NB4 (cell line): ENCODE results near the gene TMEM42.

ENCODE experiments used
- CTCF ChIP-seq: IDR thresholded peaks from one replicate; pipeline ENCODE4 v1.5.1; 2012; ENCODE audit warnings: low read depth, low read length
- MYC ChIP-seq: IDR thresholded peaks from 2 replicates; pipeline ENCODE4 v1.6.1; 2011; ENCODE audit warnings: low read depth, low read length
- POLR2A ChIP-seq: IDR thresholded peaks from 2 replicates; pipeline ENCODE4 v1.6.1; 2011; ENCODE audit warnings: mild to moderate bottlenecking; ENCODE audit not compliant: insufficient read length; ENCODE audit errors: extremely low read depth
- TF ChIP-seq, protein P1 (sequence below): IDR thresholded peaks from 2 replicates; pipeline ENCODE4 v1.6.1; 2011; ENCODE audit warnings: low read depth, low read length

DNA sequence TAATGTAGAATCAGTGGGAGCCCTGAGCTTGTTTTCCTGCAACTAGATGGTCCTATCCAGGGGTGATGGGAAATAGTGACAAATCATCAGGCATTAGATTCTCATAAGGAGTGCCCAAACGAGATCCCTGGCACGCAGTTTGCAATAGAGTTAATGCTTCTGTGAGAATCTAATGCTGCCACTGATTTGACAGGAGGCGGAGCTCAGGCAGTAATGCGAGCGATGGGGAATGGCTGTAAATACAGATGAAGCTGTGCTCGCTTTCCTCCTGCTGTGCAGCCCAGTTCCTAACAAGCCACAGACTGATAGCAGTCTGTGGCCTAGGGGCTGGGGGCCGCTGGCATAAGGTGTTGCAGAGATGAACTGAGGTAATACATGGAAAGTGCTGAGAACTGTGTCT is 28.3 kb upstream of the TMEM42 start:
- no peak for TF ChIP-seq CTCF
- TF ChIP-seq, protein P1, sequence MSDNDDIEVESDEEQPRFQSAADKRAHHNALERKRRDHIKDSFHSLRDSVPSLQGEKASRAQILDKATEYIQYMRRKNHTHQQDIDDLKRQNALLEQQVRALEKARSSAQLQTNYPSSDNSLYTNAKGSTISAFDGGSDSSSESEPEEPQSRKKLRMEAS, result no peak
- TF ChIP-seq POLR2A, result no peak
- no peak for TF ChIP-seq MYC
